ENCODE data around the gene UBE4B.

Gene UBE4B

GRCh38 chr1:10207810-10208209 lies 175.1 kb downstream of the UBE4B start:
- Histone ChIP-seq H3K36me3 (replicated peaks; ENCODE audit: insufficient read depth, low read length) (no peaks in the 10 kb centered on the region), H3K4me1 (ENCODE audit: low read length) (peaks cover 25% of the 10 kb centered on the region), H3K27ac (ENCODE audit: low read length) (no peak overlapping the region), H3K9me2 (replicated peaks; ENCODE audit: insufficient read depth, low read length) (no peaks in the 10 kb centered on the region), H3K4me2 (ENCODE audit: low read depth, low read length) (no peak overlapping the region), H2AFZ (ENCODE audit: low read length) (no peak overlapping the region), H3F3A (ENCODE audit: insufficient read depth, low read length) (no peaks in the 10 kb centered on the region), H3K79me2 (ENCODE audit: low read length) (peaks cover 18% of the 10 kb centered on the region), H3K4me3 (ENCODE audit: low read length) (no peak overlapping the region), H3K9ac (ENCODE audit: low read length) (no peak overlapping the region), H3K9me3 (replicated peaks; ENCODE audit: insufficient read depth, low read length) (no peaks in the 10 kb centered on the region), H4K20me1 (ENCODE audit: insufficient read depth, low read length) (no peaks in the 10 kb centered on the region), H3K27me3 (replicated peaks; ENCODE audit: insufficient read depth, low read length) (no peaks in the 10 kb centered on the region)
- TF ChIP-seq EZH2phosphoT487 (IDR thresholded peaks at IDR 0.05; ENCODE audit: low read length) (no peak), CTCF (IDR thresholded peaks at IDR 0.05; ENCODE audit: low read length) (no peak), EZH2 (optimal IDR thresholded peaks at IDR 0.05; ENCODE audit: low read depth, low read length) (no peak)
- no peak for DNase-seq

GRCh38 chr1:10208537-10208936 lies 175.8 kb downstream of the UBE4B start:
- H3K9me3 ChIP-seq (replicated peaks; ENCODE audit: insufficient read depth, low read length) = no peaks in the 10 kb centered on the region
- H3K27ac ChIP-seq (ENCODE audit: low read length) = no peak overlapping the region
- no peaks in the 10 kb centered on the region for H3K9me2 ChIP-seq (replicated peaks; ENCODE audit: insufficient read depth, low read length)
- no peak for DNase-seq
- H3K27me3 ChIP-seq (replicated peaks; ENCODE audit: insufficient read depth, low read length) = no peaks in the 10 kb centered on the region
- no peak overlapping the region for H3K9ac ChIP-seq (ENCODE audit: low read length)
- peaks cover 24% of the 10 kb centered on the region for H3K4me1 ChIP-seq (ENCODE audit: low read length)
- H3K79me2 ChIP-seq (ENCODE audit: low read length) = peaks cover 25% of the 10 kb centered on the region
- no peak overlapping the region for H3K4me2 ChIP-seq (ENCODE audit: low read depth, low read length)
- no peak for TF ChIP-seq EZH2 (optimal IDR thresholded peaks at IDR 0.05; ENCODE audit: low read depth, low read length)
- no peak for TF ChIP-seq CTCF (IDR thresholded peaks at IDR 0.05; ENCODE audit: low read length)
- TF ChIP-seq EZH2phosphoT487 (IDR thresholded peaks at IDR 0.05; ENCODE audit: low read length) = no peak
- no peak overlapping the region for H3K4me3 ChIP-seq (ENCODE audit: low read length)
- no peaks in the 10 kb centered on the region for H3F3A ChIP-seq (ENCODE audit: insufficient read depth, low read length)
- no peak overlapping the region for H2AFZ ChIP-seq (ENCODE audit: low read length)
- no peaks in the 10 kb centered on the region for H3K36me3 ChIP-seq (replicated peaks; ENCODE audit: insufficient read depth, low read length)
- H4K20me1 ChIP-seq (ENCODE audit: insufficient read depth, low read length) = no peaks in the 10 kb centered on the region

- Histone ChIP-seq H3K9me3 (replicated peaks; ENCODE audit: insufficient read depth, low read length) (no peaks in the 10 kb centered on the region), H3K9ac (ENCODE audit: low read length) (peak overlapping the region; percentile 80), H3K27me3 (replicated peaks; ENCODE audit: insufficient read depth, low read length) (no peaks in the 10 kb centered on the region), H3K9me2 (replicated peaks; ENCODE audit: insufficient read depth, low read length) (no peaks in the 10 kb centered on the region), H3K4me3 (ENCODE audit: low read length) (peak overlapping the region; percentile 76), H3K27ac (ENCODE audit: low read length) (peak overlapping the region; percentile 29; the same call in 1 of the 2 replicates), H3K4me1 (ENCODE audit: low read length) (peaks cover 14% of the 10 kb centered on the region; the same call in 1 of the 2 replicates), H3K4me2 (ENCODE audit: low read depth, low read length) (peak overlapping the region; percentile 96), H3K36me3 (replicated peaks; ENCODE audit: insufficient read depth, low read length) (no peaks in the 10 kb centered on the region), H2AFZ (ENCODE audit: low read length) (peak overlapping the region; percentile 98), H3F3A (ENCODE audit: insufficient read depth, low read length) (no peaks in the 10 kb centered on the region), H4K20me1 (ENCODE audit: insufficient read depth, low read length) (no peaks in the 10 kb centered on the region), H3K79me2 (ENCODE audit: low read length) (peaks cover 31% of the 10 kb centered on the region)
- no peak for DNase-seq
- TF ChIP-seq EZH2phosphoT487 (IDR thresholded peaks at IDR 0.05; ENCODE audit: low read length) (no peak), EZH2 (optimal IDR thresholded peaks at IDR 0.05; ENCODE audit: low read depth, low read length) (no peak), CTCF (IDR thresholded peaks at IDR 0.05; ENCODE audit: low read length) (no peak)
These were observed 176.8 kb downstream of the UBE4B start for GRCh38 chr1:10209590-10209904.

Data from MM.1S (cell line).